Progenitor cell of endocrine pancreas (in vitro differentiated cells): ENCODE results near the gene EFNA2. TPM values are rescaled to one million over a fixed set of nuclear protein-coding genes. Genes with fewer than 3 reads are reported as not detected.

Source experiments
- DNase-seq: peaks from one replicate; pipeline ENCODE4 v3.0.0; 2021; ENCODE audit warnings: low spot score; ENCODE audit not compliant: unreplicated experiment
- H3K27ac Mint-ChIP-seq: 2 replicates; pipeline ENCODE4 v1.8.0; 2021; ENCODE audit warnings: mild to moderate bottlenecking, moderate library complexity, mixed read lengths
- H3K27me3 Mint-ChIP-seq: 2 replicates; pipeline ENCODE4 v1.8.0; 2021; ENCODE audit warnings: mixed read lengths
- H3K36me3 Mint-ChIP-seq: 2 replicates; pipeline ENCODE4 v1.8.0; 2022; ENCODE audit warnings: mixed read lengths; ENCODE audit not compliant: insufficient read depth
- H3K4me1 Mint-ChIP-seq: 2 replicates; pipeline ENCODE4 v1.8.0; 2021; ENCODE audit warnings: low read depth, mixed read lengths
- H3K4me3 Mint-ChIP-seq: 2 replicates; pipeline ENCODE4 v1.8.0; 2021; ENCODE audit warnings: low read depth, mild to moderate bottlenecking, moderate library complexity, mixed read lengths
- H3K9me3 Mint-ChIP-seq: 2 replicates; pipeline ENCODE4 v1.8.0; 2021; ENCODE audit warnings: low read depth, mixed read lengths
- total RNA-seq: library from RNA; stranded (reverse); gene quantifications from 2 replicates; pipeline ENCODE4 v1.2.1, GENCODE V29; 2021
- TF ChIP-seq, protein P1 (sequence below): fragments of 200-600 bp; sonication (generic); IDR thresholded peaks from one replicate; pipeline ENCODE4 v1.5.0; 2021; ENCODE audit warnings: antibody characterized with exemption, mild to moderate bottlenecking; ENCODE audit not compliant: unreplicated experiment

EFNA2 gene
- total RNA-seq, 1 donor from 2014 or later = 26.5 TPM

DNA sequence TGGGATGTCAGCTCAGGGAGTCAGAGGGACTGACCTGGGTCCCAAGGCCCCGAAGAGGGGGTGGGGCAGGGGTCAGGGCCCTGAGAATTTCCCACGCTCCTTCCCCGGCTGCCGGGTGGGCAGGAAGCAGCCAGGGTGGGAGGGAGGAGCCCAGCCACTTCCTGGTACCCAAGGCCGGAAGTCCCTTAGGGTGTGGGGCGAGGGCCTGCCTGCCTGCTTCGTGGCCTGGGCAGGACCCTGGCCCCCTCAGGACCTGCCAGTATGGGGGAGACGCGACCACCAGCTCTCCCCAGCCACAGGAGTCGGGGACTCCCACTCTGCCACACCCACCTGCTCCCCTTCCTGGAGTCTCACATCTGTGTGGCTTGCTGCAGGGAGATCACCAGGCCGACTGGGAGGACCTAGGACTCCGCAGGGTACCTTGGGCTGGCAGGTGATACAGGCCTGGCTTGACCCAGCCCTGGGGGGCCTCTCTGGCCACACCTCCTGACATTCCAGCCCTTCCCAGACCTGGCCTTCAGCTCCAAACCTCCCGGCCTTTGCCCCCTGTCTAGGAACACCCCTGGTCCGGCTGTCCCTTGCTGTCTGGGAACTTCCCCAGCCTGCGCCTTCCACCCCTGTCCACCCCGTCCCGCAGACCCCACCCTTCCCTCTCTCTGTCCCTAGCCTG, 26.3 kb upstream of the EFNA2 start:
- H3K4me3 Mint-ChIP-seq = peak overlapping the region; percentile 38
- TF ChIP-seq, protein P1, sequence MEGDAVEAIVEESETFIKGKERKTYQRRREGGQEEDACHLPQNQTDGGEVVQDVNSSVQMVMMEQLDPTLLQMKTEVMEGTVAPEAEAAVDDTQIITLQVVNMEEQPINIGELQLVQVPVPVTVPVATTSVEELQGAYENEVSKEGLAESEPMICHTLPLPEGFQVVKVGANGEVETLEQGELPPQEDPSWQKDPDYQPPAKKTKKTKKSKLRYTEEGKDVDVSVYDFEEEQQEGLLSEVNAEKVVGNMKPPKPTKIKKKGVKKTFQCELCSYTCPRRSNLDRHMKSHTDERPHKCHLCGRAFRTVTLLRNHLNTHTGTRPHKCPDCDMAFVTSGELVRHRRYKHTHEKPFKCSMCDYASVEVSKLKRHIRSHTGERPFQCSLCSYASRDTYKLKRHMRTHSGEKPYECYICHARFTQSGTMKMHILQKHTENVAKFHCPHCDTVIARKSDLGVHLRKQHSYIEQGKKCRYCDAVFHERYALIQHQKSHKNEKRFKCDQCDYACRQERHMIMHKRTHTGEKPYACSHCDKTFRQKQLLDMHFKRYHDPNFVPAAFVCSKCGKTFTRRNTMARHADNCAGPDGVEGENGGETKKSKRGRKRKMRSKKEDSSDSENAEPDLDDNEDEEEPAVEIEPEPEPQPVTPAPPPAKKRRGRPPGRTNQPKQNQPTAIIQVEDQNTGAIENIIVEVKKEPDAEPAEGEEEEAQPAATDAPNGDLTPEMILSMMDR = no peak
- H3K27me3 Mint-ChIP-seq = no peaks in the 10 kb centered on the region
- peak overlapping the region; percentile 88 for H3K27ac Mint-ChIP-seq
- peaks cover 34% of the 10 kb centered on the region for H3K4me1 Mint-ChIP-seq
- DNase-seq = no peak
- H3K36me3 Mint-ChIP-seq = peaks cover 11% of the 10 kb centered on the region
- H3K9me3 Mint-ChIP-seq = no peaks in the 10 kb centered on the region

GRCh38 chr19:1259876-1260748, 25.6 kb upstream of the EFNA2 start:
- H3K36me3 Mint-ChIP-seq = peaks cover 5% of the 10 kb centered on the region
- H3K27ac Mint-ChIP-seq = peak overlapping the region; percentile 88
- no peaks in the 10 kb centered on the region for H3K9me3 Mint-ChIP-seq
- no peaks in the 10 kb centered on the region for H3K27me3 Mint-ChIP-seq
- no peak for DNase-seq
- peaks cover 38% of the 10 kb centered on the region for H3K4me1 Mint-ChIP-seq
- peak overlapping the region; percentile 38 for H3K4me3 Mint-ChIP-seq
- TF ChIP-seq, protein P1 = no peak

DNA sequence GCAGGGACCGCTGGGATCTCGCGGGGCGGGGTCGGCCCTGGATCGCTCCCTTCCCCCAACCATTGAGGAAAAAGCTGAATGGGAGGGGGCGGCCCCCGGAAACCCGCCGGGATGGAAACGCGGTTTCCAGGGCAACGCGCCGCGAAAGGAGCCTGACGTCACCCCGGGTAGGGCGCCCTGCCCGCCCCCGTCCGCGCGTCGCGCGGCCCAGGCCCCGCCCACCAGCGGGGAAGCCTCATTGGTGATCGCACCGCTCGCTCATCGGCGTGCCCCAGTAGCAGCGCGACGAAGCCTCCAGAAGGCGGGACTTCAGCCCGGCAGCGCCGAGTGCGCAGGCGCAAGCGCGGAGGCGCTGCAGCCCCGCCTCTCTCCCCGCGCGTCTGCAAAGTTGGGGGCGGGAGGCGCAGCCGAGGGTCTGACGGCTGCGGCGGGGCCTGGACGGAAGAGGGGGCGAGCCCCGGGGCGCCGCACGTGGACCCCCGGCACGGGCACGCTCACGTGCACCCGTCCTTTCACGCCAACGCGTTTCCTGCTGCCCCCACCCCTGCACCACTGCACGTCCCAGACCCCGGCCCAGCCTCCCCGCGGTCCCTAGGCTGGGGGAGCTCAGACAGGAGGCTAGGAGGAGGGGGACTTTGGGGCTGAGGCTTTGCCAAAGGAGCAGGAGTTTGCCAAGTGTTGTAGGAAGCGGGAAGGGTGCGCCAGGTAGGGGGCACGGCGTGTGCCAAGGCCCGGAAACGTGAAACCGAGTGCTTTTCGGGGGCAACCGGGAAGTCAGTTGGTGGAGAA, 24.7 kb upstream of the EFNA2 start:
- no peaks in the 10 kb centered on the region for H3K9me3 Mint-ChIP-seq
- H3K27me3 Mint-ChIP-seq = no peaks in the 10 kb centered on the region
- H3K4me1 Mint-ChIP-seq = peaks cover 45% of the 10 kb centered on the region
- DNase-seq = peak; percentile 93
- H3K4me3 Mint-ChIP-seq = peak overlapping the region; percentile 78
- peak overlapping the region; percentile 76 for H3K27ac Mint-ChIP-seq
- TF ChIP-seq, protein P1 = no peak
- H3K36me3 Mint-ChIP-seq = peaks cover 5% of the 10 kb centered on the region

DNA sequence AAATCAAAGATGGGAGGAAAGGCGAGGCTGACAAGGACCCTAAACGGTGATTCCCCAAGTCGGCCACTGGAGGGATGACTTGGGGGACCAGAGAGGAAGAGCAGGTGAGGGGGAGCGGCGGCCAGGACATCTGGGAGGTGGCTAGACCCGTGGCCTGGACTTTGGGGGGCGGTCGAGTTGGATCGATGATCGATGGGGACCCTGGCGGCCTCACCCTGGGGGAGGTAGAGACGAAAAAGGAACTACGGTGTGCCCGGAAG, 24.2 kb upstream of the EFNA2 start:
- Mint-ChIP-seq H3K4me1 (peaks cover 45% of the 10 kb centered on the region), H3K4me3 (peak overlapping the region; percentile 78), H3K27me3 (no peaks in the 10 kb centered on the region), H3K36me3 (peaks cover 5% of the 10 kb centered on the region), H3K27ac (peak overlapping the region; percentile 76), H3K9me3 (no peaks in the 10 kb centered on the region)
- DNase-seq = no peak
- TF ChIP-seq, protein P1 = peak; percentile 35
